Muscle layer of duodenum (tissue), 2 donors: ENCODE measurements around the gene CTSL.

ENCODE experiments used
- H3K27ac ChIP-seq: one replicate; pipeline ENCODE4 v1.7.0; 2013; ENCODE audit warnings: mild to moderate bottlenecking, low read length
- H3K27me3 ChIP-seq: one replicate; pipeline ENCODE4 v1.7.0; 2013; ENCODE audit warnings: low read depth, mild to moderate bottlenecking, control low read depth, low read length
- H3K36me3 ChIP-seq, 2 donors: one replicate each; pipeline ENCODE4 v1.7.0; 2013; ENCODE audit warnings: low read length in 2 of 2, control low read depth in 1 of 2, mild to moderate bottlenecking in 1 of 2; ENCODE audit not compliant: insufficient read depth in 2 of 2, control insufficient read depth in 1 of 2
- H3K4me1 ChIP-seq, 2 donors: one replicate each; pipeline ENCODE4 v1.7.0; 2013; ENCODE audit warnings: low read length in 2 of 2, mild to moderate bottlenecking in 2 of 2, control low read depth in 1 of 2, moderate library complexity in 1 of 2; ENCODE audit not compliant: insufficient read depth in 2 of 2, control insufficient read depth in 1 of 2
- H3K4me3 ChIP-seq, 2 donors: one replicate each; pipeline ENCODE4 v1.7.0; 2013; ENCODE audit warnings: low read length in 2 of 2, low read depth in 1 of 2, mild to moderate bottlenecking in 1 of 2
- H3K9me3 ChIP-seq, 2 donors: one replicate each; pipeline ENCODE4 v1.7.0; 2013; ENCODE audit warnings: low read length in 2 of 2, control low read depth in 1 of 2, mild to moderate bottlenecking in 1 of 2; ENCODE audit not compliant: control insufficient read depth in 1 of 2
- donor health status: healthy.

Gene CTSL

DNA sequence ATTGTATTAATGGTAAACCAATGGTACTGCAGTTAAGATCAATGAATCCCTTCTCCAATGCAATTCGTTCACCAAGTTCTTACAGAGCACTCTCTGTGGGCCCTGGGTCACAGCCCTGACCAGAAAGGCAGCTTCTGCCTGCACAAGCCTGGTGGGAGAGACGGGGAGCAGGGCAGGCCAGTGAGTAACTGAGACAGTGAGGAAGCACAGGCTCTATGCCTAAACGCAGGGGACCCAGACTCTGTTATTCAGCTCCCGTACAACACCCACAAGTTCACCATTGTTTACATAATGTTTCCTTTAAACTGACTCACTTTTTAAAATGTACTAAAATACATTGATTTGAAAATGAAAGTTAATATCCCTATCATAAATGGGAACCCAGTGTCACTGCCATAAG, 40.5 kb upstream of the CTSL start:
- no peak overlapping the region for H3K4me3 ChIP-seq
- peaks cover 15 to 16% of the 10 kb centered on the region in 2 donors for H3K36me3 ChIP-seq
- no peaks in the 10 kb centered on the region for H3K27me3 ChIP-seq
- H3K4me1 ChIP-seq = peaks cover 0 to 13% of the 10 kb centered on the region in 2 donors
- no peaks in the 10 kb centered on the region for H3K9me3 ChIP-seq
- peak overlapping the region; percentile 6 for H3K27ac ChIP-seq

DNA sequence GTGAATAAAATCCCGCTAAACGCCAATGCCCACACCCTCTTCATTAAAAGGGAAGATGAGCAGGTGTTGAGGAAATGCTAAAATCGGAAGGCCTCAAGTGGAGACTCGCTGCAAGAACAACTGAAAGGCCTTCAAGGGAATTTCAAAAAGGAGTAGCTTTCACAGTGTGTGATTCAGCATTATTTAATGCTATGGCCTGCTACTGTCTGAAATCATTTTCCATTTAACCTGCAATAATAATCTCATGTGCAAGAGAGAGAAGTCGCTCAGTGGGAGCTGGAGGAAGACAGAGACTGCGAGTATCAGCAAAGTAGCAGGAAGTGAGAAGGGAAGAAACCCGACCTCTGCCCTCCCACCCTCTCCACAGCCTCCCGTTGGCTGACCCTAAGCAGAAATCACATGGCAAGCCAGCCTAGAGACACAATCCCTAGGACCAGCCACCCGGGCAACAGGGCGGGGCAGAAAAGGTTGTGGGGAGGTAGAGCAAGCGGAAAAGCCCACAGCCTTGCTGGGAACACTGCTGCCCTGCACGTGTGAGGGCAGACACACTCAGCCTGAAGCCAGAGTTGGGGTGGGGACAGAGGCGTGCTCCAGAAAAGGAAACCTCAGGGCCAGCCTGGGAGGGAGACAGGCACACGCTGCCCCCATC, 39.9 kb upstream of the CTSL start:
- Histone ChIP-seq H3K9me3 (no peaks in the 10 kb centered on the region), H3K4me3 (no peak overlapping the region), H3K27ac (no peak overlapping the region), H3K36me3 (peaks cover 15 to 16% of the 10 kb centered on the region in 2 donors), H3K27me3 (no peaks in the 10 kb centered on the region), H3K4me1 (peaks cover 0 to 13% of the 10 kb centered on the region in 2 donors)

DNA sequence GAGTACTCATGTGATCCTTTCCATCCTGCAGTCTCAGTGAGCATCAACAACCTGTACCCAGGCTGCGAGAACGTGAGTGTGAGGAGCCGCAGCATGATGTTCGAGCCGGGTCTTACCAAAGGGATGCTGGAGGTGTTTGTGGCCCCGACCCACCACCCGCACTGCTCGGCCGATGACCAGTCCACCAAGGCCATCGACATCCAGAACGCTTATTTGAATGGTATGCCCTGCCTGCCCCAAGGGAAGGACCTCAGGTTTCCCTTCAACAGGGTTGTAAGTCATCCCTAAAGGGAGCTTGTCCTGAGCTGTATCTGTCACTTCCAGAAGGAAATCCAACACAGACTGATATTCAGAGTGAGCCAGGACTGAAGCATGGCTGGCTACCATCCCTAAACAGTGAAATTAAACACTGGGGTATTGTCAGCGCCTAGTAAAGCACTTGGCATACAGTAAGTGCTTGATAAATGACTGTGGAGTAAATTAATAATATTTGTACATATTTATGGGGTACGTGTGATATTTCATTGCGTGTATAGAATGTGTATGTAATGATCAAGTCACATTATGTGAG, 39.3 kb upstream of the CTSL start:
- no peaks in the 10 kb centered on the region for H3K27me3 ChIP-seq
- H3K9me3 ChIP-seq = no peaks in the 10 kb centered on the region
- no peak overlapping the region for H3K4me3 ChIP-seq
- peaks cover 11% of the 10 kb centered on the region in 2 donors for H3K36me3 ChIP-seq
- H3K4me1 ChIP-seq = peaks cover 0 to 13% of the 10 kb centered on the region in 2 donors
- H3K27ac ChIP-seq = no peak overlapping the region

DNA sequence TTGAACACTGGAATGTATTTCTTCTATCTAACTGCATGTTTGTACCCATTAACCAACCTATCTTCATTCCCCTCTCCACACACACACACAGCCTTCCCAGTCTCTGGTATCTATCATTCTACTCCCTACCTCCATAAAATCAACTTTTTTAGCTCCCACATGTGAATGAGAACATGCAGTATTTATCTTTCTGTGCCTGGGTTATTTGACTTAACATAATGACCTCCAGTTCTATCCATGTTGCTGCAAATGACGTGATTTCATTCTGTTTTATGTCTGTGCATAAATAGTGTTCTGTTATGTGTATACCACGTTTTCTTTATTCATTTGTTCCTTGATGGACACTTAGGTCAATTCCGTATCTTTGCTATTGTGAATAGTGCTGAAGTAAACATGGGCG, 38.7 kb upstream of the CTSL start:
- peaks cover 5% of the 10 kb centered on the region in 2 donors for H3K36me3 ChIP-seq
- H3K27me3 ChIP-seq = no peaks in the 10 kb centered on the region
- H3K27ac ChIP-seq = no peak overlapping the region
- peaks cover 0 to 13% of the 10 kb centered on the region in 2 donors for H3K4me1 ChIP-seq
- no peaks in the 10 kb centered on the region for H3K9me3 ChIP-seq
- no peak overlapping the region for H3K4me3 ChIP-seq

DNA sequence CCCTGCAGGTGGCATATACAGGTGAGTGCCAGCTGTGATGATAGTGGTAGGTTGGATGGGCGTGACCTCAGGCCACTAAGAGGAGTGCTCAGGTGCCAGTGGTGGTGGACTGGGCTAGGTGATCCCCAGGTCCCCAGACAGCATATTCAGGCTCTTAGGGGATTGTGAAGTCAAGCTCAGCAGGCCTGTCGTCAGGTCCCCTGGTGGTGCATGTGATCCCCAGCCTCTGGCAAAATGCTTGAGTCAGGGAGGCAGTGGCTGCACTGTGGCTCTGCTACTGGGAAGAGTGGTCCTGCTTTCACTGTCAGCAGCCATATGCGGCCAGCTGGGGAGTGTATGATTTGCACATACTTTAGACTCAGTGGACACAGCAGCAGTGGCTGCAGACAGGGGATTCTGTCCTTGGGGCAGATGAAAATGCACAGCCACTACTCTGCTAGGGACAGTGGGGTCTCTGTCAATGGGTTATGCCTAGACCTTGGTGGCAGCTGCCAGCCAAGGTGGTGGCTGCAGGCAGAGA, 31.6 kb upstream of the CTSL start:
- Histone ChIP-seq H3K27me3 (no peaks in the 10 kb centered on the region), H3K9me3 (no peaks in the 10 kb centered on the region), H3K4me3 (no peak overlapping the region), H3K4me1 (no peaks in the 10 kb centered on the region), H3K27ac (no peak overlapping the region), H3K36me3 (peaks cover 19 to 25% of the 10 kb centered on the region in 2 donors)

DNA sequence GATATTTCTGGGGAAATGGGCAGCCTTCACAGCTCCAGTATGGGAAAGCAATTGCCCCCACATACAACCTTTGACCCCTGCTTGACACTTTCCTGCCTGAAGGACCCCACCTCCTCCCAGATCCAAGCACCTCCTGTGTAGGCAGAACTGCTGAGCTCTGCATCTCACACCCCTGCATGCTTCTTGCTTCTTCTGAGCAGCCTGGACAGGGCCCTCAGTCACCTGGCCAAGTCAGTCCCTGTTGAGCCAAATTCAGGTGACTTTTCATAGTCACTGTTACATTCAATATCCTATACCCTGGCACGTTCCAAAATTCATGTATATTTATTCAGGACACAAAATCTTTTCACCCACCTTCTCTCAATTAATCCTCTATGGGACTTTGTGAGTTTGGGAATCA, 30.4 kb upstream of the CTSL start:
- Histone ChIP-seq H3K27ac (no peak overlapping the region), H3K27me3 (no peaks in the 10 kb centered on the region), H3K36me3 (peaks cover 24 to 26% of the 10 kb centered on the region in 2 donors), H3K4me1 (no peaks in the 10 kb centered on the region), H3K4me3 (no peak overlapping the region), H3K9me3 (no peaks in the 10 kb centered on the region)

DNA sequence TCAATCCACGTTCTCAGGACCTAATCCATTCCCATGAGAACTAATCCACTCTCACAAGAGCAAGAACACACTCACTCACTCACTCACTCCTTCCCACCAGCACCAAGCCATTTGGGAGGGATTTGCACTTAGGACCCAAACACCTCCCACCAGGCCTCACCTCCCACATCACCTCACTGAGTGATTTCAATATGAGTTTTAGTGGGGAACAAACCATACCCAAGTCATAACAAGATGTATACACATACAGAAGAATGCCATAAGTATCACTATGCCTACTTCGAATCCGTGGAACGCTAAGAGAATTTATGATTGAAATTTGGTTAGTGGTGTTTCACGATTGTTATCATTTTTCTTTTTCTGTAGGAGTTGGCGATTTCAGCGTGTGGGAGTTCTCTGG, 29.3 kb upstream of the CTSL start:
- H3K36me3 ChIP-seq = peaks cover 24 to 26% of the 10 kb centered on the region in 2 donors
- no peaks in the 10 kb centered on the region for H3K9me3 ChIP-seq
- H3K27ac ChIP-seq = no peak overlapping the region
- no peaks in the 10 kb centered on the region for H3K27me3 ChIP-seq
- H3K4me1 ChIP-seq = no peaks in the 10 kb centered on the region
- no peak overlapping the region for H3K4me3 ChIP-seq

DNA sequence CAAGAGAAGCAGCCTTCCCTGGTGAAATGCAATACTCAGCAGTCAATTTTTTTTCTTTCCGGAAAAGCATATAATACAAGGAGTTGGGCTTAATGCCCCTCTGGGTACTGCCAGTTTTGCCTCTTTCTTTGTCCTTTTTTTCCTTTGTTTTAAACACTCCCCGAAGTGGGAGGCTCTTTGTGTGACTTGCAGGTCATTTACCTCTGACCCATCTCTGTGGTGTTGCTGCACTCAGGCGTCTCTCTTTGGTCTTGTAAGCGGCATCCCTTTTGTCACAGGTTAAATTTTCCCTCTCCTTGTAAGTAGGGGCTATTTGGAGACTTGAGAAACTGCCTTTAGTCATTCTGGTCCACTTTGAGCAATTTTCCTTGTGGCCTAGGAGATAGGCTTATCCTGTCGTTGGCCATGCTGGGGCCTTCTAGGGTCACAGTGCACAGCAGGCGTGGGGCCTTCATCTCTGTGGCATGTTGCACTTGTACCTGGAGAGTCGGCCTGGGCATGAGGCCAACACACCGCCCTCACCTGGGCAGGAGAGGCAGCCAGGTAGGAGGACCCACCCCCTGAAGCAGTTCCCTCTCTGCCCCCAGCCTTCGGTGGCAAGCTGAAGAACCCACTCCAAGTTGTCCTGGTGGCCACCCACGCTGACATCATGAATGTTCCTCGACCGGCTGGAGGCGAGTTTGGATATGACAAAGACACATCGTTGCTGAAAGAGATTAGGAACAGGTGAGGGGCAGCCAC, 27.7 kb upstream of the CTSL start:
- Histone ChIP-seq H3K9me3 (no peaks in the 10 kb centered on the region), H3K4me1 (no peaks in the 10 kb centered on the region), H3K36me3 (peaks cover 26% of the 10 kb centered on the region in 2 donors), H3K27ac (no peak overlapping the region), H3K27me3 (no peaks in the 10 kb centered on the region), H3K4me3 (no peak overlapping the region)

DNA sequence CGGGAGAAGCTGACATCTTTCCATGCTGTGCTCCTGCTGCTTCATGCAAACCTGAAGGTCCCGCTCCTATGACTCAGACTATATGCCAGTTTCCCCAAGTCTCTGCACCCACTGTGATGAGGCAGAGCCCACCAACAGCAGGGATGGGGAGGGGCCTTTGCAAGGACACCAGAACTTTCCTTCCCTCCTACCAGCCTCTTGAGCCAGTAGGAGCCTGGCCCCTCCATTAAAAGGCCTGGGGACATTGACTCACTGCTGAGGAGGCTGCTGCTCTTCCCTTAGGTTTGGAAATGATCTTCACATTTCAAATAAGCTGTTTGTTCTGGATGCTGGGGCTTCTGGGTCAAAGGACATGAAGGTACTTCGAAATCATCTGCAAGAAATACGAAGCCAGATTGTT, 26.1 kb upstream of the CTSL start:
- H3K4me3 ChIP-seq = no peak overlapping the region
- no peaks in the 10 kb centered on the region for H3K9me3 ChIP-seq
- no peak overlapping the region for H3K27ac ChIP-seq
- H3K27me3 ChIP-seq = no peaks in the 10 kb centered on the region
- peaks cover 26 to 33% of the 10 kb centered on the region in 2 donors for H3K36me3 ChIP-seq
- no peaks in the 10 kb centered on the region for H3K4me1 ChIP-seq

DNA sequence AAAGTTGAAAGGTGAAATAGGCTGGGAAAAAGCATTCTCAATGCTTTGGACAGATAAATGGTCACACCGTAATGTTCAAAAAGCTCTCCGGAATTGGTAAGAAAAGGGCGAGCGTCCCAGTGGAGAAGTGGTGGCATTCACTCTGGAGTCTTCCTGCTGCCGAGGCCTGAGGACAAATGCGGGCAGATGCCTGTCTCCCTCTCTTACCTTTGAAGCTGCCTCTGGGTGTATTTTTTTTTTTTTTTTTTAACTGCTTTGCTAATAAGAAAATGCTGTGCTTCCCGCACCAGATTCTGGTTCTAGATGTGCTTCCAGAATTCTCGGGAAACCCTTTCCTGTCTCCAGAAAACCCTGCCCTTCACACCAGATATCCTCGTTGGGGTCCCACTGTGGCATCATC, 24.4 kb upstream of the CTSL start:
- H3K27ac ChIP-seq = no peak overlapping the region
- H3K4me1 ChIP-seq = no peaks in the 10 kb centered on the region
- H3K36me3 ChIP-seq = peaks cover 28 to 40% of the 10 kb centered on the region in 2 donors
- no peak overlapping the region for H3K4me3 ChIP-seq
- H3K27me3 ChIP-seq = no peaks in the 10 kb centered on the region
- no peaks in the 10 kb centered on the region for H3K9me3 ChIP-seq

DNA sequence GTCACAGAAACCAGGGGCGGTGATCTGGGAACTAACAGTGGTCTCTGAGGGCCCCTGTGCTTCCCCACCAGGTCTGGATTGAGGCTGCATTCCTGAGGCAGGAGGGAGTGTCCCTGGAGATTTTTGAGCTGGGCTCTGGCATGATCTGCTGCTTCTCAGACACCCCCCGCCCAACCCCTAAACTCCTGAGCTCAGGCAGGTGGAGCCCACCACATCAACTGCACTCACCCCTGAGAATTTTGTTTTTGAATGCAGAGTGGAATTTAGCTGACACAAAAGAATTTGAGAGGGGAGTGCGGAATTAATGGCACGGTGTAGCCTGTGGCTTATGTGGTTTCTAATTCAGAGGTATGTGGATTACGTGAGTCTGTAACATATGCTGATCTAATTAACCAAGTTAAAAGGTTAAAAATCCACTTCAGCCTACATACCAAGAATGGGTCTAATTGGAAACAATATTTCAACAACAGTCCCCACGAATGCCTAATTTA, 23.9 kb upstream of the CTSL start:
- Histone ChIP-seq H3K4me3 (no peak overlapping the region), H3K27ac (no peak overlapping the region), H3K27me3 (no peaks in the 10 kb centered on the region), H3K9me3 (no peaks in the 10 kb centered on the region), H3K4me1 (no peaks in the 10 kb centered on the region), H3K36me3 (peaks cover 28 to 45% of the 10 kb centered on the region in 2 donors)
